HT-29 (cell line): ENCODE data around the gene TOP2A. TPM values are rescaled to one million over a fixed set of nuclear protein-coding genes. Genes with fewer than 3 reads are reported as not detected.

Source experiments
- DNase-seq: peaks from one replicate; pipeline ENCODE4 v3.0.0-alpha.2; 2015; ENCODE audit warnings: low spot score
- total RNA-seq: library from RNA; depleted of rRNA; stranded (reverse); fragments of >200 nt; shearing (Covaris generic); gene quantifications from 2 replicates; pipeline ENCODE4 v1.2.3, GENCODE V29; 2014; rRNA removed

Gene TOP2A
- total RNA-seq, result 65.3 and 74.9 TPM in 2 replicates

- DNase-seq, result peak; percentile 100
These were observed at the start of gene TOP2A for GRCh38 chr17:40417609-40418427. TOP2A (minus strand) TSS chr17:40417896; CDS start chr17:40417791, 105 bp downstream.

- DNase-seq, result no peak
These were observed 49.7 kb upstream of the TOP2A start for GRCh38 chr17:40467281-40467867.

GRCh38 chr17:40466298-40466971 is 48.7 kb upstream of the TOP2A start:
- no peak for DNase-seq

- DNase-seq, result no peak
These were observed 46.7 kb upstream of the TOP2A start for GRCh38 chr17:40464392-40464855.

GRCh38 chr17:40463122-40463550 is 45.4 kb upstream of the TOP2A start:
- no peak for DNase-seq

GRCh38 chr17:40462343-40463121 is 44.8 kb upstream of the TOP2A start:
- no peak for DNase-seq

GRCh38 chr17:40461732-40462342 is 44.1 kb upstream of the TOP2A start:
- DNase-seq, result no peak

GRCh38 chr17:40460968-40461731 is 43.5 kb upstream of the TOP2A start:
- DNase-seq, result no peak

- DNase-seq, result no peak
These were observed 42.9 kb upstream of the TOP2A start for GRCh38 chr17:40460604-40460967.

- no peak for DNase-seq
These were observed 42.2 kb upstream of the TOP2A start for GRCh38 chr17:40459636-40460603.

GRCh38 chr17:40458851-40459482 is 41.3 kb upstream of the TOP2A start:
- no peak for DNase-seq

- DNase-seq, result no peak
These were observed 40.5 kb upstream of the TOP2A start for GRCh38 chr17:40457964-40458791.

GRCh38 chr17:40457369-40457768 is 39.7 kb upstream of the TOP2A start:
- DNase-seq, result no peak

- DNase-seq, result no peak
These were observed 38.8 kb upstream of the TOP2A start for GRCh38 chr17:40456396-40456951.

GRCh38 chr17:40454613-40454995 is 36.9 kb upstream of the TOP2A start:
- DNase-seq, result no peak

GRCh38 chr17:40453881-40454612 is 36.4 kb upstream of the TOP2A start:
- DNase-seq, result no peak

- DNase-seq, result no peak
These were observed 35.3 kb upstream of the TOP2A start for GRCh38 chr17:40452921-40453378.
